ENCODE data around the gene BCL6.

Gene BCL6

GRCh38 chr3:187693431-187693830 lies 51.8 kb downstream of the BCL6 start:
- Histone ChIP-seq H3K27ac (ENCODE audit: low read depth, low read length, poor library complexity, severe bottlenecking) (no peak overlapping the region), H3F3A (ENCODE audit: insufficient read depth, low read length) (no peaks in the 10 kb centered on the region), H3K4me2 (ENCODE audit: low read length) (no peak overlapping the region), H3K9me3 (ENCODE audit: low read length) (no peaks in the 10 kb centered on the region), H2AFZ (ENCODE audit: low read length) (no peak overlapping the region), H4K20me1 (ENCODE audit: insufficient read depth, low read length) (no peaks in the 10 kb centered on the region), H3K9ac (ENCODE audit: low read length) (no peak overlapping the region), H3K9me2 (ENCODE audit: low read depth, low read length) (no peaks in the 10 kb centered on the region), H3K36me3 (ENCODE audit: insufficient read depth, low read length) (no peaks in the 10 kb centered on the region), H3K27me3 (ENCODE audit: insufficient read depth, low read length) (peaks cover 15% of the 10 kb centered on the region; the same call in 1 of the 2 replicates), H3K79me2 (ENCODE audit: insufficient read depth, low read length) (no peaks in the 10 kb centered on the region), H3K4me1 (ENCODE audit: insufficient read depth, low read length, severe bottlenecking) (no peaks in the 10 kb centered on the region), H3K4me3 (ENCODE audit: low read depth, low read length, poor library complexity, severe bottlenecking) (no peak overlapping the region)
- TF ChIP-seq EZH2 (IDR thresholded peaks at IDR 0.05; ENCODE audit: borderline replicate concordance, low read length), result no peak
- TF ChIP-seq CTCF (IDR thresholded peaks at IDR 0.05; ENCODE audit: low read length), result no peak

DNA sequence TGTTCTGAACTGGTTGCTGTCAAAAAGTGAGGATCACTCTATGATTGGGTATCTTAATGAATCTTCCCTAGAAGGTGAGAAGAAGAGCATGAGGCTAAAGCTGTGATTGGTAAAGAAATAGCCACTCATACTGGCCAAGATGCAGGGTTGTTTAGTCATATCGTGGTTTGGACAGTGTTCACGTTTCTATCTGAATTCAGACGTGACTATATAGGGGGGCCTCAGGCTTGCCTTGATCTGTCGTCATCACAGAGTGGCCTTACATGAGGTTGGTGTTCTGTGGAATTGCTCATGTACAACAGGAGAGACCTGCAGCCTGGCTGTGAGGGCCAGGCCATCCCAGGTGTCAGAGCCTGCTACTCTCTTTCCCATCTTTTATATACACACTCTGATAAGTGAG lies 55.3 kb downstream of the BCL6 start:
- H3K9me2 ChIP-seq (ENCODE audit: low read depth, low read length), result no peaks in the 10 kb centered on the region
- TF ChIP-seq EZH2 (IDR thresholded peaks at IDR 0.05; ENCODE audit: borderline replicate concordance, low read length), result no peak
- no peak for TF ChIP-seq CTCF (IDR thresholded peaks at IDR 0.05; ENCODE audit: low read length)
- no peaks in the 10 kb centered on the region for H3K36me3 ChIP-seq (ENCODE audit: insufficient read depth, low read length)
- no peak overlapping the region for H3K27ac ChIP-seq (ENCODE audit: low read depth, low read length, poor library complexity, severe bottlenecking)
- H3K9ac ChIP-seq (ENCODE audit: low read length), result no peak overlapping the region
- no peak overlapping the region for H3K4me2 ChIP-seq (ENCODE audit: low read length)
- H4K20me1 ChIP-seq (ENCODE audit: insufficient read depth, low read length), result no peaks in the 10 kb centered on the region
- H3K4me1 ChIP-seq (ENCODE audit: insufficient read depth, low read length, severe bottlenecking), result no peaks in the 10 kb centered on the region
- H3K27me3 ChIP-seq (ENCODE audit: insufficient read depth, low read length), result 0 out of 2 replicates have a peak, but pooled peaks cover 8% of the 10 kb centered on the region
- no peaks in the 10 kb centered on the region for H3K79me2 ChIP-seq (ENCODE audit: insufficient read depth, low read length)
- peaks cover 2% of the 10 kb centered on the region; the same call in 1 of the 2 replicates for H3K9me3 ChIP-seq (ENCODE audit: low read length)
- no peaks in the 10 kb centered on the region for H3F3A ChIP-seq (ENCODE audit: insufficient read depth, low read length)
- H3K4me3 ChIP-seq (ENCODE audit: low read depth, low read length, poor library complexity, severe bottlenecking), result no peak overlapping the region
- no peak overlapping the region for H2AFZ ChIP-seq (ENCODE audit: low read length)

GRCh38 chr3:187686621-187687273 lies 58.5 kb downstream of the BCL6 start:
- no peaks in the 10 kb centered on the region for H3F3A ChIP-seq (ENCODE audit: insufficient read depth, low read length)
- no peaks in the 10 kb centered on the region for H3K36me3 ChIP-seq (ENCODE audit: insufficient read depth, low read length)
- no peaks in the 10 kb centered on the region for H4K20me1 ChIP-seq (ENCODE audit: insufficient read depth, low read length)
- 0 out of 2 replicates have a peak, but pooled peaks cover 10% of the 10 kb centered on the region for H3K27me3 ChIP-seq (ENCODE audit: insufficient read depth, low read length)
- no peak overlapping the region for H3K4me2 ChIP-seq (ENCODE audit: low read length)
- no peak overlapping the region for H3K9ac ChIP-seq (ENCODE audit: low read length)
- H3K9me2 ChIP-seq (ENCODE audit: low read depth, low read length), result no peaks in the 10 kb centered on the region
- H2AFZ ChIP-seq (ENCODE audit: low read length), result no peak overlapping the region
- no peak overlapping the region for H3K27ac ChIP-seq (ENCODE audit: low read depth, low read length, poor library complexity, severe bottlenecking)
- H3K79me2 ChIP-seq (ENCODE audit: insufficient read depth, low read length), result no peaks in the 10 kb centered on the region
- peaks cover 2% of the 10 kb centered on the region; the same call in 1 of the 2 replicates for H3K9me3 ChIP-seq (ENCODE audit: low read length)
- H3K4me3 ChIP-seq (ENCODE audit: low read depth, low read length, poor library complexity, severe bottlenecking), result no peak overlapping the region
- no peaks in the 10 kb centered on the region for H3K4me1 ChIP-seq (ENCODE audit: insufficient read depth, low read length, severe bottlenecking)
- TF ChIP-seq EZH2 (IDR thresholded peaks at IDR 0.05; ENCODE audit: borderline replicate concordance, low read length) (no peak), CTCF (IDR thresholded peaks at IDR 0.05; ENCODE audit: low read length) (no peak)
